ENCODE data around the gene SPOCK1.

Gene SPOCK1

DNA sequence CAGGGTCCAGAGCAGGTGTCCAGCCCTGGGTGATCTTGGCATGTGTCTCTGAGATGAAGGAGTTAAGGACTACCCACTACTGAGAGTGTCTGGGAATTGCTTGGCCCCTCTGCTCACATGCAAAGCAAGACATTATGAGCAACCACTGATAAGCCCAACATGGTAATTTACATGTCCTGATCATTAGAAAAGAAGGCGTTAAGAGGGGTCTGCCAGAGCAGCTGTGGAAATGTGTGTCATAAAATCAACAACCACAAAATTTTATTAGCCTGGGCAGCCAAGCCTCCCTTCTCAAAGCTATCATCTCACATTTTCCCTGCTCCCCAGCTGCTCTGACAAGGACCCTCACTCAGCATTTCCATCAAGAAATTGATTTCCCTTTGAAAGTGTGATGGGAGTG, 351.0 kb downstream of the SPOCK1 start:
- DNase-seq (ENCODE audit: low read depth) = no peak

DNA sequence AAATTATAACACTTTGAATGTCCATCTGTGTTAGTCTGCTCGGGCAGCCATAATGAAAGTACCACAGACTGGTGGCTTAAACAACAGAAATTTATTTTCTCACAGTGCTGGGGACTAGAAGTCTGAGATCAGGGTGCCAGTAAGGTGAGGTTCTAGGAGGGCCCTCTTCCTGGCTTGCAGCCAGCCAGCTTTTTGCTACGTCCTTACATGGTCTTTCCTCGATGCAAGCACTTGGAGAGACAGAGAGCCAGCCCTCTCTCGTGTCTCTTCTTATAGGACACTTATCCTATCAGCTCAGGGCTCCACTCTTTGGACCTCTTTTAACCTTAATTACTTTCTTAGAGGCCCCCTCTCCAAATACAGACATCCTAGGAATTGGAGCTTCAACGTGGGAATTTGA, 351.8 kb downstream of the SPOCK1 start:
- no peak for DNase-seq (ENCODE audit: low read depth)

DNA sequence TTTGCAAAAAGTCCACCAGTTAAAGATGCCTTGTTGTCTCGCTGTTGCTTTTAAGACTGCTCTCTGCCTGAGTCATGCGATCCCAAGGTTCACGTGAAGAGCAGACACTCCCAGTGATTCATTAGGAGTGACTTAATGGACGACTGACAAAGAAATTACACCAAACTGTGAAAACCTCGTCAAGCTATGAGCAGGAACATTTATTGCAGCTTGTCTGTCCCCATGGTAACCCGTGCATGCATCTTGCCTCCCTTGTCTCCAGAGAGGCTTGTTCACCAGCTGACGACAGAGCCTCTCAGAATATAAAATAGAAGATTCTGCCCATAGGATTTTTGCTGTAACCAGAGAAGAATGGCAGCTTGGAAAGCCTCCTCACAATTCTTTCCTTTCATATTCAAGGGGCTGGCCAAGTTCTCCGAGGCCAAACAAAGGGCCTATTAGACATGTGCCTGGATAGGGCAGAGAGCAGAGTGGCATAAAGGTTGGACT, 352.7 kb downstream of the SPOCK1 start:
- DNase-seq (ENCODE audit: low read depth) = peak; percentile 100

DNA sequence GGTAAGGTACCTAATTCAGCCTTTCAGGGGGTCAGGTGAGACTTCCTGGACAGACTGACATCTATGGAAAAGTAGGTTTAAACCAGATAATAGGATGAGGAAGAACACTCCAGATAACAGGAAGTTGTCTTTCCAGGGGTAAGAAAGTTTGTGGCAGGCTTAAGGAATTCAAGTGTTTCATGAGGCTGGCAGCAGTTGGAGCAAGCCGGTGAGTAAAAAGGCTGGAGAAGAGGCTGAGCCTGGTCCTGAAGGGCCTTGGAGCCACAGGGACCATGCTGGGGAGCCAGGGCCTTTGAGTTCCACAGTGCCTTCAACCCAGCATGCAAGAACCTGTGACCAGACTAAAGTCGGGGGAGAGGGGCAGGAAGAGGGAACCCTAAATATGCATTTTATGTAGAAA, 353.4 kb downstream of the SPOCK1 start:
- no peak for DNase-seq (ENCODE audit: low read depth)

DNA sequence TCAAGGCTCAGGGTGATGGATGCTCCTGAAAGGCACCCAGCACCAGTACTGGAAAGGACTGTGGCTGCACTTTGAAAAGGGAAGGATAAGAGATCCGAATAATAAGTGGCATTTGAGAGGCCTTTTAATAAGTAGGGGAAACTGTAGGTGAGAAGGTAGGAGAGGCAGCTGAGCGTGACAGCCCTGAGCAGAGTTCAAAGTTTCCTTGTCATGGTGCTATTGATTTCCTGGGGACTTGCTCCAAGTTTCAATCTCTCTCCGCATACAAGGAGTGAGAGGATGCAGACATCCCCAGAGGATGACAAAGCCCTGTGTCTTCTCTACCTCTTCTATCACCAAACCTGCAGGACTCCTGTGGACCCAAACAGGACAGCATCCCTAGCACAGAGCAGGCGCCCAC, 354.5 kb downstream of the SPOCK1 start:
- no peak for DNase-seq (ENCODE audit: low read depth)

DNA sequence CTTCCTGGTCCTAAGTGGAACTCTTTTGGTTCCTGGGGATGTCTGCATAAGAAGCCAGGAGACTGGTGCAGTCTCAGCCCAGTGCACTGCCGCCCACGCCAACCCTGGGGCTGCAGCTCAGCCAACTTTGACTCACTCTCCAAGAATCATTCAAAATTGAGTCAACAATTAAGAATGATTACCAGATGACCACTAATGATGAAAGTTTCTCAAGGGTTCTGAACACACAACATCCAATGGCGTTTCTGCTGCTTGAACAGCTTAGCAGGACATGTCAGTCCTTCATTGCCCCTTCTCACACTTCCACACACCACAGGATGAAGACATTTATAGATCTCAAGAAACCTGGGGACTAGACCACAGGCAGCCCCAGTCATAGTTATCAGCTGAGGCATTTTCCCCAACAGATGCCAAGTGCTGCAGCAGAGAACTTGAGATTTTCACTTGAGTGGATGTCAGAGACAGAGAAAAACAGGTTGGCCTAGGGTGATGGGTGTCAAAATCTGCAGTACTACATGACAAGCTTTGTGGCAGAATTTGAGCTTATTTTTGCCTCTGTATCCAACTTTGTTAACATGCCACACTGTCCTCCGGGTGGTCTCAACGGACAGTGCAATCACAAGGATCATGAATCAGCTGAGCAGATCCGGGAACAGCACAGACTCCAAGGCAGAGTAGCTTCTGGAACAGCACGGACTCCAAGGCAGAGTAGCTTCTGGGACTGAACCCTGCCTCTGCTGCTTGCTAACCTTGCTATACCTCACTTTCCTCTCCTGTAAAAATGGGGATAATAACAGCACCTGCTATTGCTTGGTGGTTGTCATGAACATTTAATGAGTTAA, 356.1 kb downstream of the SPOCK1 start:
- DNase-seq (ENCODE audit: low read depth) = peak; percentile 95

DNA sequence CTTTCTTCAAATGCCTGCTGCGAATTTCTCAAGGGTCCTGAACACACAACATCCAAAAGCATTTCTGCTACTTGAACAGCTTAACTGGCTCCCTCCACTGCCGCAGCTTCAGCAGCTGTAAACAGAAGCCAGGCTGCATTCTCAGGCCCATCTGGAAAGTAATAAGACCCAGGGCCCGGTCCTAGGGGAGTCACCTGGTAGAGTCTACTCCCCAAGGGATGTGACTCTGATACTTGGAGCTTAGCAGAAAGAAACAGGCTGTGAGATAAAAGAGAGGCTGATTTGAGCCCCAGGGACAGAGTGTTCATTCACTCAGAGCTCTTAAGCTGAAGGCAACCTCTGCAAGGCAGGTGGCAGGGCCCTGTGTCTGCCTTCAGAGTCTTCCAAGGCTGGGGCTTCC, 356.8 kb downstream of the SPOCK1 start:
- DNase-seq (ENCODE audit: low read depth) = no peak

DNA sequence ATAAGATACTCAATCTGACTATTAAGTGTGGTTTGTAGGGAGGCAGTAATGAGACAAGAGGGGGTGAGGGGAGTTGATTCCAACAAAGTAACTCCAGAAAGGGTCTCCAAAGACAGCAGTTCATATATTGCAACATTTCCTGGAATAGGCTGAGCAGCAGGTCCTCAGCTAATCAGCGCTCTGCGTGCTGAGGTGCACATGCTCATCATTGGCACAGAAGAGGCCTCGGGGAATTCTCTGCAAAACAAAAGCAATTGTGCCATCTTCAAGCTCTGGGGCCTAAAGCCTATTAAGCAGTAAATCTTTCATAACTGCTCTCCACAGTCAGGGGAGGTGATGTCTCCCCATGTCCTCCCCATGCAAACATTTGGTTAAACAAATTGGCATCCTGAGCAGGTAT, 357.3 kb downstream of the SPOCK1 start:
- no peak for DNase-seq (ENCODE audit: low read depth)

DNA sequence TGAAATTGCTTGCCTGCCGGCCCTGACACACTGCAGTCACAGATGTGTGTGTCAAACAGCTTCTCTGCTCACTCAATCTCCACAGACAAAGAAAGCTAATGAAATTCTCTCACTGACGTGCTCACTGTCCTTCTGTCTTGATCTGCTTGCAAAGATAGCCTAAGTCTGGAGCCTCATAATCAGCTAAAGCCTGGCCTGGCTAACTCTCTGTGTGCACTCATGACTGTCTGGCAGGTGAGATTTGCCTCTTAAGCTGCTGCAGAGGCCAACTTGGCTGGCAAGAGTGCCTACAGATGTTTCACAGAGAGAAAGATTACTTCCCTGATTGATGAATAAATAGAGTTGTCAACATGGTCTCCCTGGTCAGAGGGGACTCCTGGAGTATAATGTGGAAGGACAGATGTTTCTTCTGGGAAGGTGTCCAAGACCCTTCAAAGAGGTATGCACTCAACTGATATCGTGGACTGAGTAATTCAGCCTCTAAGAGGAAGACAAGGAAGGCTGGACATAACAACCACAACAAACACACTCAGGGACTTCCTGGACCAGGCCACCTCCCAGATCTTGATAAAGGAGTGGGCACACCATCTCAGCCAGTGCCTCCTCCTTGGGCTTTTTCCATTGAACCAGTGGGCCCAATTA, 362.0 kb downstream of the SPOCK1 start:
- no peak for DNase-seq (ENCODE audit: low read depth)

DNA sequence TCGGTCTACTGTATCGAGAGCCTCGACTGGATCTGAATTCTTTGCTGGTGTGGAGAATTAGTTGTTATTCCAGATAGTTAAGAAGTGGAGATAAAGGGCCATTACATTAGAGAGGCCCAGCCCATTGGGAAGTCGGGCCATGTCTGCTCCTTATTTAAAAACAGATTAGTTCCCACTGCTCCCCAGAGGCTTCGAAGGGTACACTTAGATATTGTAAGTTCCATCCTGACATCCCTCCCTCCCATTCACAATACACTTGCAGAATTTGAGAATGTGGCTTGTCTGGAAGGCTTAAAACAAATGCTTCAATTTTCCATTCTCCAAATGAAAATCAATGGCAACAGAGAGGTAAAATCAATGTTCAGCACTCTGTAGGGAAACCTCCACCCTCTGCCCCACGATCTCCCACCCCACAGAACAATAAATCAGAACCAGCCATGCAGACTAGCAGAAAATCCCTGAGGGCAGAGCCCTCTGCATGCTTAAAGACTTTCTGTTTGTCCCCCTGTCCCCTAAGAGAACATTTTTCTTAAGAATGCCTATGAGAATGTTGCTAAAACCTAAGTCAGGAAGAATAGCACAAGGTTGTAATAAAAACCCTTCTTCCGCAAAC, 364.1 kb downstream of the SPOCK1 start:
- DNase-seq (ENCODE audit: low read depth) = no peak

DNA sequence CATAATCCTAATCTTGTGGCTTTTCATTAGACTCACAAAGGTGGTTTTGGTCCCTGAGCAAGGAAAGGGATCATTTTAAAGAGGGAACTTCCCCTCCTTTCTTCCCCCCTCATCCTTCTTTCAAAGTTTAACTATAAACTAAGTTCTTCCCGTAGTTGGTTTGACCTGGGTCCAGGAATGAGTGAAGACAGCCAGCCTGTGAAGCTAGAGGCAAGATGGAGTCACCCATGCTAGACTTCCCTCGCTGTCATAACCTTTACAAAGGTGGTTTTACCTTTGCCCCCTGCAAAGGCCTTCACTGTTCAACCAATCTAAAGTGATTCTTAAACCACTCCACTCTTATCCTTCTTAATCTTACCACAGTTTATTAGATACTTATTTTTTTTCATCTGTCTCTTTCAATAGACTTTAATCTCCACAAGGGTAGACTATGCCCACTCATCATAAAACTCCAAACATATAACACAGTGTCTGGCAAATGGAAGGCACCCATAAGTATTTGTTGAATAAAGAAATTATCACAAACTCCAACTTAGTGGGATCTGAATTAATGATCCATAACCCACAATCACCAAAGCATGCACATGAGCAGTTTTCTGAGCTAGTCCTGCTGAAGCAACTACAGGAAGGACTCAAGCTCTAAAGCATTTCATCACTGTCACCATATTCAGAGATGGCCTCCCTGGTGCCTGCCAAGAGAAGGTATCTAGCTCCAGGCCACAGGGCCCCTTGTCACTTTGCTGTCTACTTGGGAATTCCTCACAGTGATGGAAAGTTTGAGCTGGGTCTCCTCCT, 369.0 kb downstream of the SPOCK1 start:
- DNase-seq (ENCODE audit: low read depth) = no peak

DNA sequence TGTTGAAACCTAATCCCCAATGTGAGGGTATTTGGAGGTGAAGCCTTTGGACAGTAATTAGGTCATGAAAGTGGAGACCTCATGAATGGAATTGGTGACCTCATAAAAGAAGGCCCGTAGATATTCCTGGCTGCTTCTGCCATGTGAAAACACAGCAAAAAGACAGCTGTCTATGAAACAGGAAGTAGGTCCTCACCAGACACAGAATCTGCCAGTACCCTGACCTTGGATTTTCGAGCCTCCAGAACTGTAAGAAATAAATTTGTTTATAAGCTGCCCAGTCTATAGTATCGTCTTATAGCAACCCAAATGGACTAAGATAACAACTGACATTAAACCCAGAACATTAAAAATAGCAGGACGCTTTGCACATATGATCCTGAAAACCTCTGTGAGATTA, 371.1 kb downstream of the SPOCK1 start:
- DNase-seq (ENCODE audit: low read depth) = no peak

DNA sequence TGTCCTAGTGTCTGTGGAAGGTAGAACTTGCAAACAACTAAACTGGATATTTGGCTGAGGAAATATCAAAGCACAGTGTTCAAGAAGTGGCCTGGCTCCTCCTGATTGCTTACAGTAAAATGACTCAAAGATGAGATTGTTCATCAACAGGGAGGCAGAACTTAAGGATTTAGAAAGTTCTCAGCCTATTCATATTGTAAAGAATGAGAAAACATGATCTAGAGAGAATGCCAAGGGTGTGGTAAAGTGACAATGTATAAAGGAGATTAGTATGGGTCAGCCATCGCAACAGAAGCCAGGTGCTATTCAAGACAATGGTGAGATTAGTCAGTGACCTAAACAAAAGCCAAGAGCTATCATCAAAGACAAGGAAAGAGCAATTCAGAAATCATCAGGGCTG, 372.3 kb downstream of the SPOCK1 start:
- DNase-seq (ENCODE audit: low read depth) = no peak

DNA sequence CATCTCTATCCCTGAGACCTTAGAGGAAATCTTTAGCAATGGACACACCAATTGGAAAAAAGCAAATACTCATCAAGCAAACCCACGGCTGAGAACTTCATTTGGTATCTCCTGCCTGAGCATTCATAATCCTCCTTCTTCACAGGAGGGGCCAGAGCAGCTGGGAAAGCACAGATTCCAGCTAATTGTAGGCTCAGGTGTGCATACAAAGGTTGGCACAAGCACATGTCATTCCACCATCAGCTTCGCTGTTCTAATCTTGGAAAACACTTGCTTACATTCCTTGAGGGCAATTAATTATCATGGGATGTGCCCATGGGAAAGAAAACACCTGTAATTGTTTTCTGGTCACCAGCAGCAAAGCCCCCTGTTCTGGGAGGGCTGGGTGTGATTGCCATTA, 376.6 kb downstream of the SPOCK1 start:
- no peak for DNase-seq (ENCODE audit: low read depth)

DNA sequence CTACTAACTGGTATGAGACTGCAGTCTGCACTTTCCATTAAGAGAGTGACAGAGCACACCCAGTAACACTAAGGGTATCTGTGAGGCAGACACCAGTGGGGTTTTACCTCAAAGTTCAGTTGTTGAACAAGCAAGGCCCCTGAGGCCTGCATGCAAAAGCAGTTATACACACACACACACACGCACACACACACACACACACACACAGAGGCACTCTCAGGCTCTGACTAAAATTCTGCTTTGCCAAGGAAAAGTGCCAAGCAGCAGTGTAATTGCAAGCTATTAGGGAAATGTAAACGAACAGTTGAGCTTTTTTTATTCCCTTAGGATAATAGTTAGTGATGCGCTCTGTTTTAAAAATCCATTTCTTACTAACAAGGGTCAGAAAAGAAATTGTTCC, 377.1 kb downstream of the SPOCK1 start:
- DNase-seq (ENCODE audit: low read depth) = no peak

DNA sequence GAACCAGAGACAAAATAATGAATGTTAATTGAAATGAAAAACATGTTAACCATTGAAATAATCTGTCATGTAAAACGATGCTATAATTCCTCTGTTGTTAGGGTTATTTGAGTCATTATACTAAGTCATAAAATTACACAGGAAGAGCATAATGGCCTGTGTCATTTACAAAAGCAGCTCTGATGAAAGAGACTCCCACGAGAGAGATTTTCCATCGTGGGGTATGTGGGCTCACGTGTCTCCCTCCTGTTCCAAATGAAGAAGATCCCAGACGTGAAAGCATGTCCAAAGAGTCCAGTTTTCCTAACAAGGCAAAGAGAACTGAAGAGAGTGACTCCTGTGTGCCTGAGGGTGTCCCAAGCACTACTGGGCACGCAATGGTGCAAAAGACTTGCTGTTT, 379.8 kb downstream of the SPOCK1 start:
- DNase-seq (ENCODE audit: low read depth) = no peak

DNA sequence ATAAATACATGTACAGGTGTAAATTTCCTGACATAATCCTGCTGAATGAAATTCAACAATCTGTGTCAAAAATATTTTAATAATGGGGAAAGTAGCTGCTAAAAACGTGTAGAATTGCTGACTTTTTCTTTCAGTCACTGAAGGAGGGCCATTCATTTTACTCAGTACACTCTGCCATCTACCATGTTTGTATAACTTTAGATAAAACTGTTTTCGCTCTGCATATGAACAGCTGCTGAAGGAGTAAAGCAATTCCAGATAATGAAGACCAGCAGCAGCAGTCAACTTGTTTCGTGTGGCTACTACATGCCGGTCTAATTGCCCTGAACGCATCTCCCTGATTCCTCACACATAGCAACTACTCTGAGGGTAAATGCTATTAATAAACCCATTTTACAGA, 380.5 kb downstream of the SPOCK1 start:
- no peak for DNase-seq (ENCODE audit: low read depth)

DNA sequence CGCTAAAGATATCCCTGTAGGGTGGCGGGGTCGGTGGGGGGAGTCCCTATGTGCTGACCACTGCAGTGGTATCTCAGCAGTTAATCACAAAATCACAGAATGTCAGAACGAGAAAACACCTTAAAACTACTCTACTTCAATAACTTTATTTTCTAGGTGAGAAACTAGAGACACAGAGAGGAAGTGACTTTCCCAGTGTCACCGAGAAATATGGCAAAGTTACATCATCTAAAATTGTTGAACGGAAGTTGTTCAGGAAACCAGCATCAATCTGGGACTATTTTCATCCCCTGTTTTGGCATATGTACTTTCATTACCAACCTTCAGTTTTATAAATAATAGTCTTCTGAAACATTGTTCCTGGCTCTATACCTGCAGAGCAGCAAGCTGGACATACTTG, 384.0 kb downstream of the SPOCK1 start:
- no peak for DNase-seq (ENCODE audit: low read depth)

DNA sequence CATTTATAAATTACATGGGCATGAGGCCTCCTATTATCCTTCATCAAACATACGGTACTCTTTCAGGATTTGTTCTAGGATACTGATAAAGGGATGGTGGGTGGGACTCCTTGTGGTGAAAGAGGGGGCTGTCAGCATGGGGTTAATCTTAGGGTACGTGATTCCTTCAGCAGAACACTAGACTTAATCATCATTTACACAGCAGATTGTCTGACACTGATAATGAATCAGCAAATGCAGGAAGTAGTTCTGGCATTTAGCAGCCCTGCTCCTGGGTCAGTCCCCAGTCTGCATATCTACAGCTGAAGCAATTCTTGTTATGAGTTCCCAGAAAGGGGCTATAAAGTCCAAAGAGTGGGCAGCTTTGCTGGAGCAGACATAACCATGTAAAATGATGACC, 384.6 kb downstream of the SPOCK1 start:
- DNase-seq (ENCODE audit: low read depth) = peak; percentile 29

DNA sequence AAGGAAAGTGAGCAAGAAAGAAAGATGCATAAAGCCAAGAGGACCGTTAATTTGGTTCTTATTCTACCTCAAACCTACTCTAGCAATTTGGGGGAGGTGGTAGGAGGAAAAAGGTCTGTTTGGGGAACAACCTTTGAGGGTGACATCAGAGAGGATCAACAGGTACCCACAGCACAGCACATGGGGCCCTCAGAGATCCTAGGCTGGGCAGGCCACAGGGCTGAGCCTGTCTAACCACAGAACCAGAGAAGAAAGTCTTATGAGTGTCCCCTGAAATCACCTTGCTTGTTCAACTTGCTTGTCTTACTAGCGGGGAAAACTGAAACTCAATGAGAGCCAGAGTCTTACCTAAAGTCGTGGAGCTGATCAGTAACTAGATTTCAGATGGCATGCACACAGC, 385.2 kb downstream of the SPOCK1 start:
- DNase-seq (ENCODE audit: low read depth) = no peak

DNA sequence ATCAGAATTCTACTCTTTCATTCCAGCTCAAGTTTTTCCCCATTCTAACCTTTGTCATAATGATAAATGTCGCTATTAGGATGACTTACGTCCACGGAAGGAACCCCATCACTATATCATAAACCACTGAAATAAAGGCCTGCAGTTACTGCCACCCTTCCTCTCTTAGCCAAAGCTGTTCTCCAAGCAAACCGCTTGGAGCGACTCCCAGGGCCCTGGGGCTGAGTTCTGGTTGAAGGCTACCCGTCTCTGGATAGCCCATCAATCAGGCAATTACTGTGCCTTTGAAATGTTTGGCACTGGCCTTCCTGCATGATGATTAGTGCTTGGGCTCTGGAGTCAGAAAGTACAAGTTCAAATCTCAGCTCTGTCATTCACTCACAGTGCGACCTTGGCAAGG, 386.0 kb downstream of the SPOCK1 start:
- no peak for DNase-seq (ENCODE audit: low read depth)

DNA sequence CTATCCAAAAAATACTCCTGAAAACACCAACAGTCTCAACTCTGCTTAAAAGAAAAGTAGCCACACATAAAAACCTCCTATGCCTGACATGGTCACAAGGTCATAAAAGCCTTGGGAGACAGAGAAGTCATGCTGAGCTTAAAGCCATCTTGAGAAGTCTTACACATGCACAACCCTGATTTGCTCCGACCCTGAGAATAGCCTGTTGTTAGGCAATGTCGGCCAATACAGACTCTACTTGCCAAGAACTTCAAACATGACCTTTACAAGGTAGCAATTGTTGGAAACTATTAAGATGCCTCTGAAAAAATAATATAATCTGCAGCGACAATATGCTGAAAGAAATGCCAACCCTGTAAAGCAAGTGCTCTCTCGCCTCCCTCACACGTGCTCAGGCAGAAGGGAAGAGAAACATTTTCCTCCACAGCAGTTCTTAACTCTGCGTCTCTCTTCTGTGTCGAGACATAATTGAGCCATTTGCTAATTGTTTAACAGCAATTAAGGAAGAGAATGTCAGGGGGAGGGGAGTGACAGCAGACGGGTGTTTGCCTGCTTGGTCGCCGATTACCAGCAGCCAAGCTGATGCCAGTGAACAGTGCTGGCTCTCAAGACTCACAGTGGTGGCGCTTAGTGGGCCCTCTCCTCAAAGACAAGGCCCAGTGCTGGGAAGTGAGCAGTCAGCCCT, 393.6 kb downstream of the SPOCK1 start:
- DNase-seq (ENCODE audit: low read depth) = no peak
